Peyer's patch (tissue), 4 donors: ENCODE measurements around the gene EPC1.

Source experiments
- CTCF ChIP-seq, 6 experiments: fragments of 450-650 bp in 4 of 6; fragments of 200-600 bp in 2 of 6; sonication (generic) in 1 of 6; IDR thresholded peaks; one replicate each; pipeline ENCODE4 v1.5.1; 2017 to 2019; ENCODE audit warnings: antibody characterized with exemption in 6 of 6, mild to moderate bottlenecking in 3 of 6, moderate library complexity in 1 of 6
- POLR2A ChIP-seq, 2 donors: fragments of 450-650 bp; IDR thresholded peaks; one replicate each; pipeline ENCODE4 v1.5.1; 2017; ENCODE audit warnings: antibody characterized with exemption in 2 of 2, mild to moderate bottlenecking in 2 of 2, moderate library complexity in 2 of 2

- no peak for TF ChIP-seq CTCF (IDR thresholded peaks at IDR 0.05)
- TF ChIP-seq POLR2A (IDR thresholded peaks at IDR 0.05), result no peak
Observed at GRCh38 chr10:32279795-32280194, 67.2 kb downstream of the EPC1 start.
